Measurements from ENCODE around the gene TPI1. TPM values are rescaled to one million over a fixed set of nuclear protein-coding genes. Genes with fewer than 3 reads are reported as not detected.
"Not testable (repeated sequence)": the region's sequence is repeated elsewhere in the genome, so short reads cannot be mapped to it uniquely, and the experiment has no call there.

The TPI1 gene
- polyA plus RNA-seq, 10 donors: 716 to 1,072 (median 910) TPM

DNA sequence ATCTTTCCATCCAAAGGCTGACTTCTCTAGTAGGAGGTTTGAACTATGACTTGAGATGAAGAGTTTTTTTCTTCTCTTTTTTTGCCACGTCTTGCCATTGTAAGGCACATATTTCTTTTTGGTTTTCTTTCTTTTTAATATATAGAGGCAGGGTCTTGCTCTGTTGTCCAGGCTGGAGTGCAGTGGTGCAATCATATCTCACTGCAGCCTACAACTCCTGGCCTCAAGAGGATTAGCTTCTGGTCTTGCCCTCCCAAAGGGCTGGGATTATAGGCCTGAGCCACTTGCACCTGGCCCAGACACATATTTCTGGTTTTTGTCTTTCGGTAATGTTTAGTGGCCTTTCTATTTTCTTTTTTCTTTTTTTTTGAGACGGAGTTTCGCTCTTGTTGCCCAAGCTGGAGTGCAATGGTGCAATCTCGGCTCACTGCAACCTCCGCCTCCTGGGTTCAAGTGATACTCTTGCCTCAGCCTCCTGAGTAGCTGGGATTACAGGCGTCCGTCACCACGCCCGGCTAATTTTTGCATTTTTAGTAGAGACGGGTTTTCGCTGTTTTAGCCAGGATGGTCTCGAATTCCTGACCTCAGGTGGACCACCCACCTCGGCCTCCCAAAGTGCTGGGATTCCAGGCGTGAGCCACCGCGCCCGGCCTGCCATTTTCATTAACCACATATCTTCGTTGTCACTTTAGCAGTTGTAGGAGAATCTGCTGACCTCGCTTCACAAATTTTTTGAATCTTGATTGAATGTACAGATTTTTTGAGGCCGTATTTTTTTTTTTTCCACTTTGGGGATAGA lies 22.6 kb downstream of the TPI1 start:
- DNase-seq: not testable (repeated sequence)

DNA sequence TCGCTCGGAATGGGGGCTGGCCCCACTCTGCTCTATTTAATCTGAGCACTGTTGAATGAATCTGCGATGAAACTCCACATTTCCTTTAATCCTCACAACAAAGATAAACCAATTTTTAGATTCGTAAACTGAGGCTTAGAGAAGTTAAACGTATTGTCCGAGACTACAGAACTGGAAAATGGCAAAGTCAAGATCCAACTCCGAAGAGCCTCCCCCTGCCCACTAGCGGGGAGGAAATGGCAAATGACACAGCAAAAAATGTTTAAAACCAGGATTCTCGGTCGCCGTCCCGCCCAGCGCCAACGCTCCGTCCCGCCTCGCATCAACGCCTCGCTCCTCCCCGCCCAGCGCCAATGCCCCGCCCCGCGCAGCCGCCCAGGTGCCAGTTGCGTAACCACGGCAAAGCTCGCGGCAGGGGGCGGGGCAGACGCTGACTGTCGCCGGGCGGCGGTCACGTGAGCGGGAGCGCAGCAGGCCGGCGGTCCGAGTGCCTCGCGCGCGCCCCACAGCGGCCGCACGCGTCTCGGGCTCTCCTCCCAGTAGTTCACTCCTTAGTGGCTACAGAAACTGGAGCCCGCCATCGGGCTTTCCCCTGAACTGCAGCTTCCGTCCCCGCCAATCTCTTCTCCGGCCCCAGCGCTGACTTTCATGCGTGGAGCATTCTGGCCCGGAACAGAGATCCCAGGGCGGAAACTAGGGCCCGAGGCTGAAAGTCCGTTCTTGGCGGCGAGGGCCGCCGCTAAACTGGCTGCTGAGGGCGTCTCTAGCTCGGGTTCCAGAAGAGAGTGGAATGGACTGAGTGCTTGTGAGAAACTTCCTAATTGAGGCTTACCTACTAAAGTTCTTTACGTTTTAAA lies 23.7 kb downstream of the TPI1 start:
- peak; percentile 98 to 99 (median 99) for DNase-seq

DNA sequence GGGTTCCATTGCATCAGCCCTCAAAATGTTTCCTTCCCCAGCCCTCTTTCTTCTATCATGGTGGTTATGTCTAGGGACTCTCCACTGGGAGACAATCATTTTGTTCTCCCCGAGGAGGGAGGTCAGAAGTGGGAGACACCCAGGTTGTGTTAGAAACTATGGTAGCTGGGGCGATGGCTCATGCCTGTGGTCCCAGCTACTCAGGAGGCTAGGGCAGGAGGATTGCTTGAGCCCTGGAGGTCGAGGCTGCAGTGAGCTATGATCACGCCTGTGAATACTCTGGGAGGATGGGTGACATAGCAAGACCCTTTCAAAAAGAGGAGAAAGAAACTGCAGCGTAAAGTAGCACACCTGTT lies 24.3 kb downstream of the TPI1 start:
- no peak for DNase-seq

DNA sequence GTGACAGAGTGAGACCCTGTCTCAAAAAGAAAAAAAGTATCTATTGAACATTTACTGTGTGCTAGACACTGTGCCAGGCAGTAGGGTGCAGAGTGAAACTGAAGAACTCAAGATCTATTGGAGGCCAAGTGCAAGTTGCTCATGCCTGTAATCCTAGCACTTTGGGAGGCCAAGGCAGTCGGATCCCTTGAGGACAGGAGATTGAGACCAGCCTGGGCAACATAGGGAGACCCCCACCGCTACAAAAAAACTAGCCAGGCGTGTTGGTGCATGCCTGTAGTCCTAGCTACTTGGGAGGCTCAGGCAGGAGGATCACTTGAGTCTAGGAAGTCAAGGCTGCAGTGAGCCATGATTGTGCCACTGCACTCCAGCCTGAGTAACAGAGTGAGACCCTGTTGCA lies 25.4 kb downstream of the TPI1 start:
- not testable (repeated sequence) for DNase-seq

DNA sequence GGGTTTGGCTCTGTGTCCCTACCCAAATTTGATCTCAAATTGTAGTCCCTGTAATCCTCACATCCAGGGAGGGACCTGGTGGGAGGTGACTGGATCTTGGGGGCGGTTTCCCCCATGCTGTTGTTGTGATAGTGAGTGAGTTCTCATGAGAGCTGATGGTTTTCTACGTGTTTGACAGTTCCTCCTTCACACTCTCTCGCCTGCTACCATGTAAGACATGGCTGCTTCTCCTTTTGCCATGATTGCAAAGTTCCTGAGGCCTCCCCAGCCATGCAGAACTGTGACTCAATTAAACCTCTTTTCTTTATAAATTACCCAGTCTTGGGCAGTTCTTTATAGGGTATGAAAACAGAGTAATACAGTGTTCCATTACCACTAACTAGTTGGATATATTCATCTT lies 27.0 kb downstream of the TPI1 start:
- no peak for DNase-seq

DNA sequence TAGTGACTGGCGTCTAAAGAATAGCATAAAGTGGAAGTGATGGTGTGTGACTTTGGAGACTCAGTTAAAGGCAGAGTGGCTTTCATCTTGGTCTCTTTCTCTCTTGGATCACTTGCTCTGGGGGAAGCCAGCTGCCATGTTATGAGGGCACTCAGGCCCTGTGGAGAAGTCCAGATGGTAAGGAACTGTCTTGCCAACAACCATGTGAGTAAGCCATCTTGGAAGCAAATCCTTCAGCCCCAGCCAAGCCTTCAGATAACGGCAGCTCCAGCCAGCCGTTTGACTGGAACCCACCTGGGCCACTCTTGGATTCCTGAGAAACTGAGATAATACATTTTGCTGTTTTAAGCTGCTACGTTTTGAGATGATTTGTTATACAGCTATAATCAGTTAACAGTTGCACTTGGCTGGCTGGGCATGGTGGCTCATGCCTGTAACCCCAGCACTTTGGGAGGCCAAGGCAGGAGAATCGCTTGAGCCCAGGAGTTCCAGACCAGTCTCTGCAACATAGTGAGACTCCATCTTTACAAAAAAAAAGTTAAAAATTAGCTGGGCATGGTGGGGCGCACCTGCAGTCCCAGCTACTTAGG lies 29.6 kb downstream of the TPI1 start:
- DNase-seq: no peak

DNA sequence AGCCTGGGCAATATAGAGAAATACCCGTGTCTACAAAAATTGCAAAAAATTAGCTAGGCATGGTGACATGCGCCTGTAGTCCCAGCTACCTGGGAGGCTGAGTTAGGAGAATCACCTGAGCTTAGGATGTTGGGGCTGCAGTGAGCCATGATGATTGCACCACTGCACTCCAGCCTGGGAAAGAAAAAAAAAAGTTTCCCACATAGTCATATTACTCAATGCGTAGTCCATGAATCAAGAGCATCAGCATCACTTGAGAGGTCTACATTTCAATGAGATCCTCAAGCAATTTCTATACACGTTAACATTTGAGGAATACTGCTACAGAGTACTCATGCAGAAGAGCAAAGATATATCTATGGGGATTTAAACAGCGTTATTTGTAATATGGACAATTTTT lies 32.1 kb downstream of the TPI1 start:
- no peak for DNase-seq

DNA sequence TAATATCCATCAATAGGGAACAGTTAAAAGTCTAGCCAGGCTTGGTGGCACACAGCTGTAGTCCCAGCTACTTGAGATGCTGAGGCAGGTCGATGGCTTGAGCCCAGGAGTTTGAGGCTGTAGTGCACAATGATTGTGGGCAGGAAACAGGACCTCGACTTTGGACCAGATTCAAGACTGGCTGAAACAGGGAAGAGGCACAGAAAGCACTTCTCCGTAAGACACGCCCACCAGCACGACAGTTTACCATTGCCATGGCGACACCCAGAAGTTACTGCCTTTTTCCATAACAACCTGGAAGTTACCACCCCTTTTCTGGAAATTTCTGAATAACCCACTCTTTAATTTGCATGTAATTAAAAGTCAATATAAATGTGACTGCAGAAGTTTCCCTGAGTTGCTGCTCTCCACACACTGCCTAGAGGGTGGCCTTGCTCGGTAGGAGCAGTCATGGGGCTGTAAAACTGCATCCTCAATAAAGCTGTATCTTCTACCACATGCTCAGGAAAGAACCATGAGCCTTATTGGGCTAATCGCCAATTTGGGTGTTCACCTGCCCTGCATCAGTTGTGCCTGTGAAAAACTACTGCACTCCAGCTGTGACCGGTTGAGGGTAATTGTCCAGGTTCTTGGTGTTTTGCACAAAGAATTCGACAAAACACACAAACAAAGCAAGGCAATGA lies 32.6 kb downstream of the TPI1 start:
- DNase-seq: peak in 2 of 3 donors; percentile 49 to 59

DNA sequence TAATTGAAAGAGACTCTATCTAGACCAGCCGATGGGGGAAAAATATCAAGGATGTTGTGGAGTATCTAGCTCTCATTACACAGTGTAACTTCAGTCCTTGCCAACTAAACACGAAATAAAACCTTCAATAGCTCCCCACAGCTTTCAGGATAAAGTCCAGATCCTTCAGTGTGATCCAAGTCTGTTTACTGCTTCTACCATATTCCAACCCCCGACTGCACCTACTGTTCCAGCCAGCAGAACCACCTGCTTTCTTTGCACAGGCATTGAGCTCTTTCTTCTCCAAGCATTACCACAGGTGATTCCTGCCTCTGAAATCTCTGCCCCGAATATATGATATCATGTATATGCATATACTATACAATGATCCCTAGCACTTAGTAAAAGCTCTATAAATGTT lies 35.1 kb downstream of the TPI1 start:
- DNase-seq: no peak

DNA sequence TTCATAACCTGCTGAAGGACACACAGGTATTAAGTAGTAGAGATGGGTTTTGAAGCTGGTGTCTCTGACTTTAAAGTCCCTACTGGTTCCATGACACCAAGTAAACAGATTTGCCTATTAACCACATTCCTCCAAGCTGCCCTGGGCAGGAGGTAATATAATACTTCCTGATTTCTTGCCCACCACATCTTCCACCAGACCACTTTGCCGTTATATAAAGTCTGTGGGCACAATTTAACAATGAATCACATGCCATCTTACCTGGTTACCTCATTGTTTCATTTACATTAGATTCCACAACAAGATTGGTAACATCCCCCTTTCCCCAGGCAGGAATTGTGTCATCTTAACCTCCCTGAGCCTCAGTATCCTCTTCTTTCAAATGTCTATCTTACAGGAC lies 36.4 kb downstream of the TPI1 start:
- DNase-seq: no peak

DNA sequence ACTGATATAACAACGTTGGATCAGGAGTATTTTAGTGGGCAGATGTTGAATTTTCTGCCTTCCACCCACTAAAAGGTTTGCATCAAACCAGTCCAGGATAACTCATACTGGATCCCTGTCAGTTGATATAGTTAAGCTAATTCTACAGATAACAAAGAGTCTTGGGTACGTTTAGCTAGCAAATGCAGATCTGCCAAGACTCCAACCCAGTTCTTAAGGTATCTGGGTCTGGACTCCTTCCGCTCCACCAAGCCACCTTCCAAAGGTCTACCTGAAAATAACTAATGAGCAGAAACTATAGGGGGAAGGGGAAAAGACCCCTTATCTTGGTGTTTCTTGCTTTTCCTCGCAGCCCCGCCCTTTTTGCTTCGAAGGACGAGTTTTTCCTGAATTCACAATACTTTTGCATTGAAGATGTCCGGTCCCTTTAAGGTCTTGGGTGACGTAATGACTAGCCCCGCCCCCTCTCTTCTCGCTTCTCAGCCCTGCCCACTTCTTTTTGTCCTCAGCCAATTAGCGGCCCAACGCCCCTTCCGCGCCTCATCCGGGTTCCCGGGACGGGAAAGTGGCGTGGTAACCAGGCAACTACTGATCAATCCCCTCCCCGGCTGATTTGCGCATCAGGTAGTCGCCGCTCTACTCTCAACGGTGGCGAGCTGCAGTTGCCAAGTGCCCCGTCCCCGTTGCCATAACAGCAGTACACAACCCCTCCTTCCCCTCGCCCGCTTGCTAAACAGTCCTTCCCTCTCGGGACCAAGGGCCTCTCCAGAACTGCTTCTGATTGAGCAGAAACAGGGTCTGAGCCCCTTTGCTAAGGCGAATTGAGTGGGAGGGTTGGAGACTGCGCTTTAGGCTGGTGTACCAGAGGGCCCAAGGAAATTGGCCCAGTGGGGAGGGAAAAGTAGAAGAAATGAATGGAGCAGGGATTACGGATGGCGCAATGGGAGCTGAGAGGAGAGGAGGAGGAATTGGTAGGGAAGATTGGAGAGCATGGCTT lies 37.2 kb downstream of the TPI1 start, which contains the start of gene LRRC23:
TSS of gene LRRC23 (plus strand) at position 543 of the 997 bp plus-strand sequence. CDS start 812 bp downstream, outside the sequence.
- peak; percentile 96 to 98 (median 97) for DNase-seq

DNA sequence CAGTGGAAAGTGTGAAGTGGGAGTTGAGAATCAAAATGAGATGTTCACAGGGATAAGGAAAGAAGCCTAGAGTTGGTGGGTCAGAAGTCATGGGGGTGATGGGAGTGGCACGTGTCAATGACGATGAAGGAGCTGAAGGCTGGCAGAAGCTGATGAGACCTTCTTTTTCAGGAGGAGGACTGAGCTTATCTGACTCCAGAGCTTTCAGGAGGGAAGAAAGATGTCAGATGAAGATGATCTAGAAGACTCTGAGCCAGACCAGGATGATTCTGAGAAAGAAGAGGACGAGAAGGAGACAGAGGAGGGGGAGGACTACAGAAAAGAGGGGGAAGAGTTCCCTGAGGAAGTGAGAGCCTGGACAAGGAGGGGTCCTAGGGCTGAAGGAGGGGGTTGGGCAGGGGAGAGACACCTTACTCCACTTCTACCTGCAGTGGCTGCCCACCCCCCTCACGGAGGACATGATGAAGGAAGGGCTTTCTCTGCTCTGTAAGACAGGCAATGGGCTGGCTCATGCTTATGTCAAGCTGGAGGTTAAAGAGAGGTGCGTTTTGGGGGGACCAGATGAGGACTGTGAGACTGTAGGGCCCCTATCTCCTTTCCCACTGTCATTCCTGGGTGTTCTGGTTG lies 38.2 kb downstream of the TPI1 start:
- no peak for DNase-seq

DNA sequence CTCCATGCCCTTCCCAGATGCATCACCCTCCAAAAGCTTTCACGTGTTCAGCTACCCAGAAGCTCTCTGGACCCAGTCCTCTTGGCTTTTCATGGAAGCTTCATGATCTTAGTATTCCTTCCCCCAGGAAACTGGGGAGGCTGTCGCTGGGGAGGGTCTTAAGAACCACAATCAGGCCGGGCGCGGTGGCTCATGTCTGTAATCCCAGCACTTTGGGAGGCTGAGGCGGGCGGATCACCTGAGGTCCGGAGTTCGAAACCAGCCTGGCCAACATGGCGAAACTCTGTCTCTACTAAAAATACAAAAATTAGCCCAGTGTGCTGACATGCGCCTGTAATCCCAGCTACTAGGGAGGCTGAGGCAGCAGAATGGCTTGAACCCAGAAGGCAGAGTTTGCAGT lies 40.8 kb downstream of the TPI1 start:
- not testable (repeated sequence) for DNase-seq

DNA sequence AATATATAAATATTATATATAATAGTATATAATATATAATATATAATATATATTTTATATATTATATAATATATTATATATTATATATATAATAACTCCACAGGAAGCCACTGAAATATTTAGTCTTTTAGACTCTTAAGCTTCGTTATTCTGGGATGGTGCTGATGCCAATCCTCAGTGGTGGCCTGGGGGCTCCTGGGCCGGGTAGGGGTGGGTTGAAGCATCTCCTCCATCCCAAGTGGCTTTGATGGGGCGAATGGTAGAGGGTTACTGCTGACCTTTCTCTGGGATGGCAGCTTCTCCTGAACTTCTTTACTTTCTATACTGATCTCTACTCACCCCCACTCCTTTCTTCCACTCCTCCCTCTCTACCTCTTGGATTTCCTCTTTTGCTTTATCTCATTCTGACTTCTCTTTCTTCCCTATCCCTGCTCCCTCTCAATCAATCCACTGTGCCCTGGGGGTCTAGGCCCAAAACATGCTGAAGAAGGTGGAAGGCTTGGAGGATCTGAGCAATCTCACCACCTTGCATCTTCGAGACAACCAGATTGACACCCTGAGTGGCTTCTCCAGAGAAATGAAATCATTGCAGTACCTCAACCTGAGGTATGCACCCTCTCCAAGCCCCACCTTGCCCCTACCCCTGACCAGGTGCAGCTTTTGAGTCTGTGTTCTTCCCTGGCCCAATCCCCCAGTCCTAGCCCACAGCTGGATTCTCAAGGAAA lies 42.3 kb downstream of the TPI1 start:
- DNase-seq: no peak

DNA sequence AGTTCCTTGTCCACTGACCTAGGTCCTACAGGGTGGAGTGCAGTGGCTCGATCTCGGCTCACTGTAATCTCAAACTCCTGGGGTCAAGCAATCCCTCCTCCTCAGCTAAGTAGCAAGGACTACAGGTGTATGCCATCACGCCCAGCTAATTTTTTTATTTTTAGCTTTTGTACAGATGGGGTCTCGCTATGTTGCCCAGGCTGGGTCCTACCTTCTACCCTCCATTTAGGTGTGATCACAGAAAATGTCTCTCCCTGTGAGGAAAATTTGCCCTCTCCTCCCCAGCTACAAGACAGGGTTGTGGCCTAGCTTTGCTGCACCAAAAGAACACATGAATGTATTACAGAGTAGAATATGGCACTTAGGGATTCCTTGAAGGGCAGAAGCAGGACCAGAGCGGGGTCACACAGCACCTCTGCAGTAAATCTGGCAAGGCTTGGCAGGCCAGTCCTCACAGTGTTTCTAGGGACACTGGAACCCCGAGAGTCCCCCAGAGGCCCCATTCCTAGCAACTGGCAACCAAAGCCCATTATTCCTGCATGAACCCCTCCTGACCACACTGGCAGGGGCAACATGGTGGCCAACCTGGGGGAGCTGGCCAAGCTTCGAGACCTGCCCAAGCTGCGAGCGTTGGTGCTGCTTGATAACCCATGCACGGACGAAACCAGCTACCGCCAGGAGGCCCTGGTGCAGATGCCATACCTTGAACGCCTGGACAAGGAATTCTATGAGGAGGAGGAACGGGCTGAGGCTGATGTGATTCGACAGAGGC lies 45.0 kb downstream of the TPI1 start:
- DNase-seq: no peak

DNA sequence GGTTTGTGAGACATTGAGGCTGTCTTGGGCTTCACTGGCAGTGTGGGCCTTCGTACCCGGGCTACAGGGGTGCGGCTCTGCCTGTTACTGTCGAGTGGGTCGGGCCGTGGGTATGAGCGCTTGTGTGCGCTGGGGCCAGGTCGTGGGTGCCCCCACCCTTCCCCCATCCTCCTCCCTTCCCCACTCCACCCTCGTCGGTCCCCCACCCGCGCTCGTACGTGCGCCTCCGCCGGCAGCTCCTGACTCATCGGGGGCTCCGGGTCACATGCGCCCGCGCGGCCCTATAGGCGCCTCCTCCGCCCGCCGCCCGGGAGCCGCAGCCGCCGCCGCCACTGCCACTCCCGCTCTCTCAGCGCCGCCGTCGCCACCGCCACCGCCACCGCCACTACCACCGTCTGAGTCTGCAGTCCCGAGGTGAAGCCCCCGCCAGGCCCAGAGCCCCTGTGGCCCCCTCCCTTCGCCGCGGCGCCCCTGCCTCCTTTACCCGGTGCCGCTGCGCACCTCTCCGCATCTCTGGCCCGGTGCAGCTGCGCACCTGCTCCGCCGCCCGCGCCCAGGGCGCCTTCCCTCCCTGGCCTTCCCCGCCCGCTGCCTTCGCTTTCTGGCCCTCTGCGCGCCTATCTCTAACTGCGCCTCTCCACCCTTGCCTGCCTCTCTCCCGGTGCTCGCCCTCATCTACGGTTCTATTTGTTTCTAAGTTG lies 47.1 kb downstream of the TPI1 start, which contains the start of gene ENO2:
TSS of gene ENO2 (plus strand) at position 335 of the 701 bp plus-strand sequence. CDS start 1,253 bp downstream, outside the sequence.
- peak in 1 of 3 donors; percentile 87 for DNase-seq

DNA sequence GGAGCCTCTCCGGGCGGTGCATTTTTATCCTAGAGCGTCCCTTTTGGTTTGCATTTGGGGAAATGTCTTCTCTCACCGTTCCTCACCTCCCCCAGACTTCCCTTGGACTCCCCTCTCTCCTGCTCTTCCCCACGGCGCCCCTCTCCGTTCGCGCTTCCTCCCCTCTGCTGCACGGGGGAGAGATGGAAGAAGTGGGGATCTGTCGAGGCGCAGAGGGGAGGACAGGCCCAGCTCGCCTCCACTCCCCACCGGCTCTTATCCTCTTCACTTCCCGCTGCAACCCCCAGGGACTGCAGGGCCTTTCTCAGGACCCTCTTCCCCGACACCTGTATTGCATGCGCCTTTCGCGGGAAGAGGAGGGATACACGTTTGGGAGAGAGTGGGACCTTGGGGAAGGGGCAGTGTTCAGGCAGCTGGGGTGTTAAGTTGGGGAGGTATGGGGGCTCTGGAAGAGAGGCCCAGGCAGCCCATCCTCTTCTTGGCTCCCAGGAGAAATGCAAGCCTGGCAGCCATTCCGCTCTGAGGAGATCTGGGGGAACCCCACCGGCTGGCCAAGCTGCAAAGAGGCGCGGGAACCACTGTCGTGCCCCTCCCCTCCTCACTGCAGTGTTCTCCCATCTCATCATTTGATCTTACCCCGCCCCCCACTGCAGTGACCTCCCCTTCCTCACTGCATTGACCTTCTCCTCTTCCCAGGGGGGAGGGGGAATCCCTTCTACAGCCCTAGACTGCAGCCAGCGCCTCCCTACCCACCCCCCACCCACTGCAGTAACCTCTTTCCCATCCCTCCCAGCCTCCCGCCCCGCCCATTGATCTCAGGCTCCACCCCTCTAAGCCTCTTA lies 47.8 kb downstream of the TPI1 start:
- no peak for DNase-seq

Measured in muscle of back (tissue), 11 donors.